NCI-H2227 (cell line): Measurements from ENCODE around the gene GHR.

ENCODE experiments used
- DNase-seq: peaks from one replicate; lab custom pipeline; 2025; ENCODE audit not compliant: unreplicated experiment; lab: John Stamatoyannopoulos, UW

GHR gene

GRCh38 chr5:42515504-42515903 lies 92.3 kb downstream of the GHR start:
- no peak for DNase-seq

GRCh38 chr5:42516282-42517042 lies 93.2 kb downstream of the GHR start:
- DNase-seq, result no peak

- DNase-seq, result no peak
Observed at GRCh38 chr5:42517164-42517563, 93.9 kb downstream of the GHR start.

- no peak for DNase-seq
Observed at GRCh38 chr5:42518595-42519221, 95.5 kb downstream of the GHR start.

- no peak for DNase-seq
Observed at GRCh38 chr5:42520203-42520602, 97.0 kb downstream of the GHR start.

GRCh38 chr5:42520957-42521356 lies 97.7 kb downstream of the GHR start:
- DNase-seq, result no peak

- no peak for DNase-seq
Observed at GRCh38 chr5:42521406-42521805, 98.2 kb downstream of the GHR start.

GRCh38 chr5:42522783-42523182 lies 99.5 kb downstream of the GHR start:
- no peak for DNase-seq

- DNase-seq, result no peak
Observed at GRCh38 chr5:42526179-42526578, 102.9 kb downstream of the GHR start.

- DNase-seq, result no peak
Observed at GRCh38 chr5:42531611-42532010, 108.4 kb downstream of the GHR start.

- DNase-seq, result no peak
Observed at GRCh38 chr5:42542106-42542505, 118.9 kb downstream of the GHR start.

GRCh38 chr5:42543774-42544173 lies 120.5 kb downstream of the GHR start:
- DNase-seq, result no peak

- DNase-seq, result no peak
Observed at GRCh38 chr5:42545038-42545437, 121.8 kb downstream of the GHR start.

- DNase-seq, result no peak
Observed at GRCh38 chr5:42547141-42547540, 123.9 kb downstream of the GHR start.

- DNase-seq, result no peak
Observed at GRCh38 chr5:42547894-42548293, 124.7 kb downstream of the GHR start.

- DNase-seq, result no peak
Observed at GRCh38 chr5:42552597-42552996, 129.4 kb downstream of the GHR start.

- no peak for DNase-seq
Observed at GRCh38 chr5:42553461-42553860, 130.2 kb downstream of the GHR start.

- DNase-seq, result no peak
Observed at GRCh38 chr5:42555010-42555409, 131.8 kb downstream of the GHR start.

- no peak for DNase-seq
Observed at GRCh38 chr5:42555797-42556196, 132.6 kb downstream of the GHR start.

- DNase-seq, result no peak
Observed at GRCh38 chr5:42557689-42558088, 134.4 kb downstream of the GHR start.

- DNase-seq, result no peak
Observed at GRCh38 chr5:42561656-42562055, 138.4 kb downstream of the GHR start.

- no peak for DNase-seq
Observed at GRCh38 chr5:42564689-42565356, 141.6 kb downstream of the GHR start.
